Psoas muscle (tissue), 8 donors: Measurements from ENCODE around the gene CNBD2. TPM values are rescaled to one million over a fixed set of nuclear protein-coding genes. Genes with fewer than 3 reads are reported as not detected.

Experiments
- ATAC-seq, 4 donors: fragments of 200-7000 bp; cut with Tn5 transposase; one replicate each; pipeline ENCODE4 v1.9.1; 2020; ENCODE audit warnings: moderate library complexity in 3 of 4, mild to moderate bottlenecking in 2 of 4
- DNase-seq, 2 donors: peaks; one replicate each; pipeline ENCODE4 v3.0.0-alpha.2; 2020
- H3K27ac ChIP-seq: fragments of 200-600 bp; one replicate; pipeline ENCODE4 v1.8.0; 2022
- H3K27me3 ChIP-seq, 3 donors: fragments of 200-600 bp in 1 of 3; one replicate each; pipeline versions ENCODE4 v1.6.1 to v1.8.0; 2013 to 2022; ENCODE audit warnings: low read length in 2 of 3, mild to moderate bottlenecking in 2 of 3, moderate library complexity in 1 of 3; ENCODE audit not compliant: insufficient read depth in 3 of 3
- H3K36me3 ChIP-seq, 2 donors: fragments of 200-600 bp in 1 of 2; one replicate each; pipeline versions ENCODE4 v1.6.1 to v1.8.0; 2013 to 2022; ENCODE audit warnings: low read depth in 1 of 2, mild to moderate bottlenecking in 1 of 2, moderate library complexity in 1 of 2; ENCODE audit not compliant: insufficient read depth in 1 of 2
- H3K4me1 ChIP-seq: fragments of 200-600 bp; one replicate; pipeline ENCODE4 v1.8.0; 2022
- H3K4me3 ChIP-seq: fragments of 200-600 bp; one replicate; pipeline ENCODE4 v1.8.0; 2022; ENCODE audit warnings: mild to moderate bottlenecking
- H3K9me3 ChIP-seq: fragments of 200-600 bp; one replicate; pipeline ENCODE4 v1.8.0; 2022
- CTCF ChIP-seq: fragments of 200-600 bp; IDR thresholded peaks from one replicate; pipeline ENCODE4 v1.8.0; 2022; ENCODE audit warnings: antibody characterized with exemption
- WGBS, 3 donors: extraction: QIAGEN DNeasy Blood & Tissue Kit; methylation state at CpG; one replicate each; pipeline versions ENCODE4 v1.1.6 to v1.1.7; 2013; 5-methylcytosine and 5-hydroxymethylcytosine counted together
- intact Hi-C, 2 donors: fragments of 100-400 bp; cut with DNase I; formaldehyde crosslinking; loops; one replicate each; pipeline versions ENCODE4 v1.11.0 to v1.14.2; 2022
- polyA plus RNA-seq, 3 donors: library from polyadenylated mRNA; stranded (reverse); fragments of 200-250 nt; gene quantifications; one replicate each; pipeline ENCODE4 v1.2.3, GENCODE V29; 2013
- total RNA-seq, 4 donors: library from RNA; stranded (reverse); fragmentation: NEBNext Ultra II Directional in 2 of 4; extraction: Animal tissue kit (Norgen Biotek cat#: 25700) in 2 of 4; gene quantifications; one replicate each; pipeline versions ENCODE4 v1.2.1 to v1.2.4, GENCODE V29; 2021 to 2023
- donor health status: healthy with polysubstance abuse.
- donor health status: DM: no; HTN: no; CAD: no; lungs with moderate emphysema.
- donor health status: Bipolar disorder and iron deficiency.
- donor health status: healthy.
- donor health status: DM: yes; HTN: yes; CAD: no.
- donor health status: DM: no; HTN: no; CAD: no.
- donor health status: DM: no; HTN: no; CAD: no.
- donor health status: DM: yes; HTN: yes; CAD: no.

Gene CNBD2
- total and polyA plus RNA-seq, 7 donors, result 7.9 to 21.4 (median 14.0) TPM

DNA sequence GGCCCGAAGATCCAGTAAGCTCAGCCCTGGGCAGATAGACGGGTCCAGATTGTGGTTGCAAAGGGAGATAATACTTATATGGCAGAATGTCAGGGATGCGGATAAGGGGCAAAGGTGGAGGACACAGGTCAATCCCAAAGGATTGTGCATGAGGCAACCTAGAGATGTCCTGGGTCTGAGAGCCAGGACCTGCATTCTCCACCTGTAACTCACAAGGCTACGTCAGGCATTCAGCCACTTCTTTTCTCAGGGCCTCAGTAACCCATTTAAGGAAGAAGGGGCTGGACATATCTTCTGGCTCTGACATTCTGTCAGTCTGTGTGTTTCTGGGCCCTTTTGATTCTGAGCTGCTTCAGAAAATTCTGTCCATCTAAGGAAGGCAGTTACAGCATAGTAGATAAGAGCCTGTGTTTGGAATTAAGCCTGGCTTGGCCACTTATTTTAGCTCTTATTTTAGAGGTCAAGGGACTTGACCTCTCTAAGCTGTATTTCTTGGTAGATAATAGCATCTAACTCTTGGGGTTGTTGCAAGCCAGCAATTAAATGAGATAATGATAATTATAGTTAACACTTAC is 40.2 kb downstream of the CNBD2 start:
- H3K9me3 ChIP-seq, result no peaks in the 10 kb centered on the region
- WGBS, 3 donors, result 95 to 97% (median 96%) methylated on average over 4 of the region's 4 CpGs
- no peaks in the 10 kb centered on the region for H3K36me3 ChIP-seq
- H3K27me3 ChIP-seq, result no peaks in the 10 kb centered on the region
- H3K27ac ChIP-seq, result no peak overlapping the region
- no peak overlapping the region for H3K4me3 ChIP-seq
- no peak for TF ChIP-seq CTCF
- no peaks in the 10 kb centered on the region for H3K4me1 ChIP-seq
- ATAC-seq (no peak), DNase-seq (no peak)
- intact Hi-C loops, result no loop called here

- no peaks in the 10 kb centered on the region for H3K4me1 ChIP-seq
- ATAC-seq (no peak), DNase-seq (no peak)
- H3K36me3 ChIP-seq, result no peaks in the 10 kb centered on the region
- TF ChIP-seq CTCF, result no peak
- intact Hi-C loops, result no loop called here
- H3K9me3 ChIP-seq, result no peaks in the 10 kb centered on the region
- H3K4me3 ChIP-seq, result no peak overlapping the region
- 67 to 85% (median 68%) methylated on average over 4 of the region's 4 CpGs for WGBS, 3 donors
- H3K27me3 ChIP-seq, result no peaks in the 10 kb centered on the region
- no peak overlapping the region for H3K27ac ChIP-seq
These were observed 41.7 kb downstream of the CNBD2 start for GRCh38 chr20:36010076-36010475.

DNA sequence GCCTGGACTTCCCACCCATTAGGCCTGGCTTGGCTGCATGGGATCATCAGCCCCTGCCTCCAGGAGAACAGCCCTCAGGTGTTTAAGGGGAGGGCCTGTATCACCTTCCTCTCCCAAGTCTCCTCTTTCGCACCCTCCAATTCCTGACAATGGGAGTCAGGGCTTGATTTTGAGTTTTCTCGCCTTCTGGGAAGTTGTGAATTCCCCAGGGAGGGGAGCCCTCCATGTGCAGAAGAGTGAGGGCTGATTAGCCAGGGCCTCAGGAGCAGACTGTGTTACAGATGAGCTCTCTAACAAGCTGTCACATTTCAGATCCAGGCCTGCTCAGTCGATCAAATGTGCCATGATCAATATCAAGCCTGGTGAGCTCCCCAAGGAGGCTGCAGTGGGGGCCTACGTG is 42.4 kb downstream of the CNBD2 start:
- Histone ChIP-seq H3K36me3 (no peaks in the 10 kb centered on the region), H3K4me1 (no peaks in the 10 kb centered on the region), H3K9me3 (no peaks in the 10 kb centered on the region), H3K4me3 (no peak overlapping the region), H3K27ac (no peak overlapping the region), H3K27me3 (no peaks in the 10 kb centered on the region)
- no peak for ATAC-seq
- 83 to 86% (median 86%) methylated on average over 4 of the region's 4 CpGs for WGBS, 3 donors
- intact Hi-C loops, result no loop called here
- DNase-seq, result no peak
- TF ChIP-seq CTCF, result no peak

DNA sequence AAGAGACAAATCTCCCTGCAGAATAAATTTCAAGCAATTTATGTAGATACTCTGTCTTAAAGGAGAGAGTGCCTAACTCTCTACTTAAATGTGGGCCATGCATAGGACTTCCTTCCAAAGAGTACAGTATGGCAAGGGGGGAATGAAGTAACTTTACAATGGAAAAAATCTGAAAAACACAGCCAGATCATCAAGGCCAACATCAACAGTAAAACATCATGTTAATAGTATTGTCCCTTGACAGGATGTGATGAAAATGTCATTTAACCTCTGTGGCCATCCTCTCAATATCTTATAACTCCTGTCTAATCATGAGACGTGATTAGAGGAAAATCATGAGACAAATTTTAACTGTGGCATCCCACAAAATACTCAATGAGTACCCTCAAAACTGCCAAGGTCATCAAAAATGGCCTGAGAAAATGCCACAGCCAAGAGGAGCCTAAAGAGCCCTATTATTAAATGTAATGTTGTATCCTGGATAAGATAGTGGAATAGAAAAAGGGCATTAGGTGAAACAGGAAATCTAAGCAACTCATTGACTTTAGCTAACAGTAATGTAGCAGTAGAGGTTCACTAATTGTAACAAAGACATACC is 47.5 kb downstream of the CNBD2 start:
- no peak for ATAC-seq
- WGBS, 3 donors, result 94 to 97% (median 97%) methylated on average over 1 of the region's 1 CpG
- Histone ChIP-seq H3K4me3 (no peak overlapping the region), H3K36me3 (no peaks in the 10 kb centered on the region), H3K9me3 (no peaks in the 10 kb centered on the region), H3K4me1 (no peaks in the 10 kb centered on the region), H3K27ac (no peak overlapping the region), H3K27me3 (no peaks in the 10 kb centered on the region)
- DNase-seq, result no peak
- intact Hi-C loops, result no loop called here
- TF ChIP-seq CTCF, result no peak
